NCI-H128 (cell line): ENCODE measurements around the gene IGFBP3.
"Not testable (repeated sequence)": the region's sequence is repeated elsewhere in the genome, so short reads cannot be mapped to it uniquely, and the experiment has no call there.

Experiments
- DNase-seq: peaks from one replicate; lab custom pipeline; 2025; ENCODE audit not compliant: unreplicated experiment; lab: John Stamatoyannopoulos, UW

Gene IGFBP3, protein sequence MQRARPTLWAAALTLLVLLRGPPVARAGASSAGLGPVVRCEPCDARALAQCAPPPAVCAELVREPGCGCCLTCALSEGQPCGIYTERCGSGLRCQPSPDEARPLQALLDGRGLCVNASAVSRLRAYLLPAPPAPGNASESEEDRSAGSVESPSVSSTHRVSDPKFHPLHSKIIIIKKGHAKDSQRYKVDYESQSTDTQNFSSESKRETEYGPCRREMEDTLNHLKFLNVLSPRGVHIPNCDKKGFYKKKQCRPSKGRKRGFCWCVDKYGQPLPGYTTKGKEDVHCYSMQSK

GRCh38 chr7:45920502-45921380, at the start of gene IGFBP3:
IGFBP3 (minus strand) TSS chr7:45921272; CDS start chr7:45921140, 132 bp downstream.
- peak; percentile 35 for DNase-seq

DNA sequence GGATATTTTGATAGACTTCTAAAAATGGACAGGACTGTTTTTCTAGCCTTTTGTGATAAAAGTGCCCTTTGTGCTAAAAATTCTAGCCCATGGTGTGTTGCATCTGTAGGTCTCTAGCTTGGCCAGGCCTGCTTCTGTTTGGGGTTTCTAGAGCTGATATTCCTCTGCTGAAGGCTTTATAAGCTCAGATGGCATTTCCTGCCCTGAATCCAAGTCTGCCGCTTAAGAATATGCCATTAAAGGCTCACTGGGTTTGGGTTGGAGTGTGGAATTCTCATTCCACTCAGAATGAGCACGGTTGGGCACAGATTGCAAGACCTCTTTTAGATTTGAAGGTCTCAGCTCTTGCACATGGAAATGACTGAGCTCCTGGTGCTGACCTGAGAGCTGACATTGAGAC, 49.4 kb upstream of the IGFBP3 start:
- DNase-seq = no peak

DNA sequence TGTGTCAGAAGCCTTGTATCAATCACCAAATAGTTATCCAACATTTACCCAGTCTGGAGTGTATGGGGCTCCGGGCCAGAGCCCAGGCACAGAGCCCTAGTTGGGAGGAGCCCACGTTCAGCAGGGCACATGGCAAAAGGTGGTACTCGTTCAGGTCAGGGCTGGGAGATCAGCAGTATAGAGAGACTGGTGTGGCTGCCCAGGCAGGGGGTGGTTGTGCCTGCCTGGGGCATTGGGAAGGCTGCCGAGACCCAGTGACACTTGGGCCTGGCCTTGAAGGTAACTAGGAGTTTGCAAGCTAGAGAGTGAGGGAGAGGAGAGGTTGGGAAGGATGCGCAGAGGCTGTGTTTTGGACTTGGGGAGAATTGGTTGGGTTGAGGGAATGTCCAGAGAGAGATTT, 48.9 kb upstream of the IGFBP3 start:
- no peak for DNase-seq

GRCh38 chr7:45968856-45969541, 47.9 kb upstream of the IGFBP3 start:
- no peak for DNase-seq

DNA sequence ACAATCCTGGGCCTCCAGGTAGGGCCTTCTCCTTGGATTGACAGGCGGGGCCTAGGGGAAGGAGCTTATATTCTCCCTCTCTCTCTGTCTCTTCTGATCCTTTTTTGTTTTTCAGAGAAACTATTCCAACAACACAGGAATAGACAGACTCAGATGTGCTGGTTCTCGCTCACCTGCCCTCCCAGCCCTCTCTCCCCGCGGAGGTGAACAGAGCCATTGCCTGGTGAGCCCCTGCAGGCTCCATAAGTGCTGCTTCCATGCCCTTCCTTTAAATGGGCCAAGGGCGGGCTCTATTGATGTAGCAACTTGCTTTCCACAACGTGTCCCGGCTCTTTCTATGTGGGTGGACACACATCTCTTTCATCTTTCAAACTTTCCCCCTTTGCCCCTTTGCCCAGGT, 47.2 kb upstream of the IGFBP3 start:
- no peak for DNase-seq

DNA sequence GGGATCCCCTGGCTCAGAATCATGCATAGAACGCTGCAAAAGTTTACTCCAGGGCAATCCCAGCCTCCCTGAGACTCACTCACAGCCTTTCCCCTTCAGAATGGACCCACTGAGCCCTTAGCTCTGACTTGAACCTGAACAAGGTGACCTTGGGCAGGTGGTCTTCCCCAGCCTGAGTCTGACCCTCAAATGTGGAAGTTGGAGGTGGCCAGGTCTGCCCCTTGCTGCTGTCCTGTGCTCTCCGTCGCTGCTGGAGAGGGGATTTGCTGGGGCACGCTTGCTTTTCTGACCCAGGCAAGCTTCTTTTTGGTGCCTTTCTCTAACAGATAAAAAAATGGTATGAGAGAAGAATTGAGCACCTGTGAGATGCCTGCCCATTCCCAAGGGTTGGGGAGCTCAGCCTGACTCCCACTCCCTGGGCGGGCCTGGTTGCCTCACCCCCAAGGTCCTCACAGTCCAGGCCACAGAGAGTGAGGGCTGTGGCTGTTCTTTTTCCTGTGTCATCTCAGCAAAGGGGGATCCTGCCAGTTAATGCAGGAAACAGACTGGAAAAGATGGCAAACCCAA, 46.6 kb upstream of the IGFBP3 start:
- no peak for DNase-seq

- DNase-seq = no peak
Observed at GRCh38 chr7:45962861-45963260, 41.8 kb upstream of the IGFBP3 start.

DNA sequence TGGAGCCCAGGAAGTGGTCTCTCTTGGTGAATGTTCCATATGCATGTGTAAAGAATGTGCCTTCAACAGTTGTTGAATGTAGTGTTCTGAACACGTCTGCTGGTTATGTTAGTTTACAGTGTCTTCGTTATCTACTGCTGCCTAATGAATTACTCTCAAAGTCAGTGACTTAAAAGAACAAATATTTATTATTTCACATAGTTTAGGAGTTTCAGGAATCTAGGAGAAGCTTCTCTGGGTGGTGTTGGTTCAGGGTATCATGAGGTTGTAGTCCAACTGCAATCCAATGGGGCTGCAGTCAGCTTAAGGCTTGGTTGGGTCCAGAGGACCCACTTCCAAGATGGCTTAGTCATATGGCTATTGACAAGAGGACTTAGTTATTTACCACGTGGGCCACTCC, 36.6 kb upstream of the IGFBP3 start:
- DNase-seq = no peak

GRCh38 chr7:45955286-45955685, 34.2 kb upstream of the IGFBP3 start:
- DNase-seq = no peak

GRCh38 chr7:45953055-45953454, 32.0 kb upstream of the IGFBP3 start:
- DNase-seq = not testable (repeated sequence)

- no peak for DNase-seq
Observed at GRCh38 chr7:45944058-45944457, 23.0 kb upstream of the IGFBP3 start.

GRCh38 chr7:45940939-45941338, 19.9 kb upstream of the IGFBP3 start:
- DNase-seq = no peak

- DNase-seq = not testable (repeated sequence)
Observed at GRCh38 chr7:45940237-45940781, 19.2 kb upstream of the IGFBP3 start.

DNA sequence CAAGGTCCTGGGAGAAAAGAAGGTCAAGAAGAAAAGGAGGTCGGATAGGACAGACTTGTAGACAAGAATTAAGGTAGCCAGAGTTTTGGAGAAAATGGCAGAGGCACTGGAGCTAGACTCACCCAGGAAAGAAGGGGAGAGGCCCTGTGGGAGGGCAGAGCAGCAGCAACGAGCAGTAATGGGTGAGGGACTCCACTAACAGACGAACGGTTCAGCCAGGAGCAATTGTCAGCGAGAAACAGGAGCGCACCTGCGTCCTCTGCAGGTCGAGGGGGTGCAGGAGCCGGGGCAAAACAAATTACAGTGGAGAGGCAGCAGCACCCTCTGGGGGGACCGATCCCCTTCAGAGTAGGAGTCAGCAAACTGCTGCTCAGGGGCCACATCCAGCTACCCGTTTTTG, 18.5 kb upstream of the IGFBP3 start:
- DNase-seq = no peak

DNA sequence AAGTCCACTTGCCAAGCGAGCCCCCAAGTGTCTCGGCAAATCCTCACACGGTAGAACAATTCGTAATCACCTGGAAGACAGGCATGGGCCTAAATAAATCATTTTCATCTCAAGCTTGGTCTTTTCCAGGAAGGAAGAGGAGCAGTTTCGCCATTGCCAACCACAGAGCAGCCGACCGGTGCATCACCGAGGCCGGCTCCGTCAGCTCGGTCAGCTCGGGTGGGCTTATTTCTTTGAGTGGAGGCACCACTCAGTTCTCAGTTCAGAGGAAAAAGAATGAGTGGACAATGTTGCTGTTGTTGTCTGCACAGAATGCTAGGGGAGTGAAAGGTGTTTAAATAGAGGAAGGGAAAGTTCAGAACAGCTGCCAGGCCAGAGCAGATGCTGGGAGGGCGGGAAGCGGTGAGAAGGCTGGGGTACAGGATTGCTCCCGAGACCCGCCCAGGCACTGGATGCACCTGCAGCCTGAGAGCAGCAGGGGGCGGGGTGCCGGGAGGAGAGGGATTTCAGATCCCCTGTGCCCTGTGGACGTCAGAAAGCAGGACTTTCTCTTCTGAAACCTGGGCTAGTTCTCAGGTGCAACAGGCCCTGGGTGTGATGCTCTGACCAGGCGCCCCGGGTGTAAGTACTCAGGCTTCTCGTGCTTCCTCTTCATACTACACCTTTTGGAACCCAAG, 17.7 kb upstream of the IGFBP3 start:
- DNase-seq = no peak

GRCh38 chr7:45937862-45938261, 16.8 kb upstream of the IGFBP3 start:
- no peak for DNase-seq

- no peak for DNase-seq
Observed at GRCh38 chr7:45937301-45937700, 16.2 kb upstream of the IGFBP3 start.

- no peak for DNase-seq
Observed at GRCh38 chr7:45930967-45931366, 9.9 kb upstream of the IGFBP3 start.

DNA sequence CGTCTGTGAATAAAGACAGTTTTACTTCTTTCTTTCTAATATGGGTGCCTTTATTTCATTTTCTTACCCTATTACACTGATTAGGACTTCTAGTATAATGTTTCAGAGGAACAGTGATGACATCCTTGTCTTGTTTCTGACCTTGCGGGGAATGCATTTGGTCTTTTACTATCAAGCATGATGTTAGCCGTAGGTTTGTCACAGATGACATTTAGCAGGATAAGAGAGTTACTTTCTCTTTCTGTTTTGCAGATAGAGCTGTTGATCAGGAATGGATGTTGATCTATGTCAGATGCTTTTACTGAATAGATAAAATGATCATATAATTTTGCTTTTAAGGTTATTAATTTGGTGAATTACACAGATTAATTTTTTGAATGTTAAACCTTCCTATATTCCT, 6.6 kb upstream of the IGFBP3 start:
- DNase-seq = no peak

- DNase-seq = no peak
Observed at GRCh38 chr7:45924283-45924682, 3.2 kb upstream of the IGFBP3 start.

DNA sequence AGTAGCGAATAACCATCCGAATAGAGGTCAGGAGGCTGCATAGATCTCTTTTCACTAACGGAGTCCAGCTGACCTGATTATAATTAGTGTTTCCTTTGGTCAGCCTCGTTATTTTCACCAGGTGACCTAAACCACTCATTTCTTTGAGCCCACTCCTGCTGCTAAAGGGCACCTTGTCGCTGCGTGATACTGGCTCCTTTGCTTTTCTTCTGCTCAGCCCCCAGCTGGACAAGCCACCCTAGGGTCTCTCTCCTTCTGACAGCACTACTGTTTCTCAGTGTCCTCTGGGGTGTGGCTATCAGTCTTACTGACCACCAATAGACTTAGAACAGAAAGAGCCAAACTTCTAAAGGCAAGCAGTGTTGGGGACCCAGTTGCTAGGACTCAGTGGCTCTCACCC, 2.7 kb upstream of the IGFBP3 start:
- no peak for DNase-seq
